K562 (cell line): ENCODE results near the gene SLC16A5. TPM values are rescaled to one million over a fixed set of nuclear protein-coding genes. Genes with fewer than 3 reads are reported as not detected.

Experiments used
- CTCF ChIP-seq, 3 experiments: IDR thresholded peaks in 2 of 3; conservative IDR thresholded peaks in 1 of 3; 2 replicates each; pipeline ENCODE4 v1.5.1; 2011 to 2012; ENCODE audit warnings: low read length in 3 of 3, mild to moderate bottlenecking in 3 of 3, control low read depth in 2 of 3, improper control_type of control experiment in 1 of 3, inconsistent platforms in 1 of 3, low read depth in 1 of 3, mixed read lengths in 1 of 3, moderate library complexity in 1 of 3; ENCODE audit not compliant: insufficient read depth in 2 of 3
- E2F1 ChIP-seq: sonication (generic); formaldehyde crosslinking; IDR thresholded peaks from 2 replicates; pipeline ENCODE4 v1.8.1; 2023; ENCODE audit warnings: mild to moderate bottlenecking, missing genetic modification reagents, moderate library complexity
- ELK3 ChIP-seq: fragments of 450-650 bp; formaldehyde crosslinking; IDR thresholded peaks from 2 replicates; pipeline ENCODE4 v1.4.0; 2020; ENCODE audit warnings: mild to moderate bottlenecking
- GTF2B ChIP-seq: IDR thresholded peaks from 2 replicates; pipeline ENCODE4 v1.6.1; 2011; ENCODE audit not compliant: insufficient read length; ENCODE audit errors: extremely low read depth
- MYNN ChIP-seq, 2 experiments: sonication (generic); formaldehyde crosslinking in 1 of 2; IDR thresholded peaks; 2 replicates each; pipeline versions ENCODE4 v1.5.0 to v1.6.1; 2016 to 2020; ENCODE audit warnings: antibody characterized with exemption in 1 of 2, missing genetic modification reagents in 1 of 2
- RAD21 ChIP-seq, 2 experiments: fragments of 250-450 bp in 1 of 2; fragments of 450-650 bp in 1 of 2; sonication (Bioruptor Pico) in 1 of 2; formaldehyde crosslinking in 1 of 2; IDR thresholded peaks in 1 of 2; conservative IDR thresholded peaks in 1 of 2; 2 replicates each; pipeline versions ENCODE4 v1.4.0 to v1.8.0; 2020 to 2022; ENCODE audit warnings: mild to moderate bottlenecking in 2 of 2, moderate library complexity in 1 of 2
- SMARCE1 ChIP-seq: fragments of 450-650 bp; IDR thresholded peaks from 2 replicates; pipeline ENCODE4 v1.7.1; 2016; ENCODE audit warnings: mild to moderate bottlenecking
- TFE3 ChIP-seq: fragments of 450-650 bp; formaldehyde crosslinking; IDR thresholded peaks from 2 replicates; pipeline ENCODE4 v1.4.0; 2020; ENCODE audit warnings: mild to moderate bottlenecking, mixed read lengths
- THAP12 ChIP-seq: fragments of 250-450 bp; sonication (Bioruptor Pico); IDR thresholded peaks from 2 replicates; pipeline ENCODE4 v1.9.0; 2021; ENCODE audit warnings: mild to moderate bottlenecking, inconsistent platforms
- XRCC3 ChIP-seq: fragments of 450-650 bp; IDR thresholded peaks from 2 replicates; pipeline ENCODE4 v1.6.1; 2017; ENCODE audit warnings: mild to moderate bottlenecking, moderate library complexity
- ZNF324 ChIP-seq: fragments of 250-450 bp; sonication (Bioruptor Pico); IDR thresholded peaks from 2 replicates; pipeline ENCODE4 v1.4.0; 2020; ENCODE audit warnings: mild to moderate bottlenecking
- polyA plus RNA-seq, 8 experiments: library from polyadenylated mRNA; depleted of rRNA in 4 of 8; stranded (reverse) in 5 of 8; unstranded in 3 of 8; fragments of >200 nt; fragmentation: Nextera tagmentation in 2 of 8; fragmentation: Illumina TruSeq in 1 of 8; extraction: Ambion mirVana in 2 of 8; extraction: Trizol in 1 of 8; gene quantifications; 2 replicates each; pipeline versions ENCODE4 v1.2.1 to v1.2.3, GENCODE V29; 2011 to 2014; ENCODE audit warnings: inconsistent platforms in 1 of 8, missing spikeins in 1 of 8
- total RNA-seq, 7 experiments: library from RNA; depleted of rRNA in 6 of 7; stranded (reverse); fragments of >200 nt in 6 of 7; fragmentation: Illumina TruSeq in 2 of 7; extraction: Trizol in 2 of 7; gene quantifications; 2 replicates each; pipeline versions ENCODE4 v1.2.1 to v1.2.3, GENCODE V29; 2011 to 2021; ENCODE audit warnings: low replicate concordance in 1 of 7

SLC16A5 gene
- total and polyA plus RNA-seq, 9 of the 15 experiments (the other 6 are each of a cell fraction or from before 2014, with no cell fraction given), result 0.06 to 2.6 (median 0.91) TPM

GRCh38 chr17:75064867-75065561, 22.7 kb upstream of the SLC16A5 start (continued):
- TF ChIP-seq XRCC3 (no peak), MYNN (IDR thresholded peaks at IDR 0.05) (no peak), MYNN (CRISPR knock-in tag; IDR thresholded peaks at IDR 0.05) (no peak), THAP12 (CRISPR knock-in tag) (no peak), ELK3 (no peak), RAD21 (CRISPR knock-in tag; conservative IDR thresholded peaks at IDR 0.05 in 1 of 2, IDR thresholded peaks at IDR 0.05 in 1 of 2) (peak in 1 of 2 experiments; percentile 57; a peak in 2 of 4 replicates), E2F1 (CRISPR knock-in tag) (no peak), CTCF (IDR thresholded peaks at IDR 0.05 in 2 of 3, conservative IDR thresholded peaks at IDR 0.05 in 1 of 3; ENCODE audit: insufficient read depth in 2 of 3, low read depth in 1 of 3, low read length in 3 of 3) (peak; percentile 40 to 45 (median 41); a peak in 5 of 6 replicates), GTF2B (no peak), TFE3 (CRISPR knock-in tag) (no peak), SMARCE1 (no peak), ZNF324 (CRISPR knock-in tag) (no peak)
- TF ChIP-seq, all 486 proteins: peak for 5
